Measurements from ENCODE around the gene ADAMTSL2.

ADAMTSL2 gene

DNA sequence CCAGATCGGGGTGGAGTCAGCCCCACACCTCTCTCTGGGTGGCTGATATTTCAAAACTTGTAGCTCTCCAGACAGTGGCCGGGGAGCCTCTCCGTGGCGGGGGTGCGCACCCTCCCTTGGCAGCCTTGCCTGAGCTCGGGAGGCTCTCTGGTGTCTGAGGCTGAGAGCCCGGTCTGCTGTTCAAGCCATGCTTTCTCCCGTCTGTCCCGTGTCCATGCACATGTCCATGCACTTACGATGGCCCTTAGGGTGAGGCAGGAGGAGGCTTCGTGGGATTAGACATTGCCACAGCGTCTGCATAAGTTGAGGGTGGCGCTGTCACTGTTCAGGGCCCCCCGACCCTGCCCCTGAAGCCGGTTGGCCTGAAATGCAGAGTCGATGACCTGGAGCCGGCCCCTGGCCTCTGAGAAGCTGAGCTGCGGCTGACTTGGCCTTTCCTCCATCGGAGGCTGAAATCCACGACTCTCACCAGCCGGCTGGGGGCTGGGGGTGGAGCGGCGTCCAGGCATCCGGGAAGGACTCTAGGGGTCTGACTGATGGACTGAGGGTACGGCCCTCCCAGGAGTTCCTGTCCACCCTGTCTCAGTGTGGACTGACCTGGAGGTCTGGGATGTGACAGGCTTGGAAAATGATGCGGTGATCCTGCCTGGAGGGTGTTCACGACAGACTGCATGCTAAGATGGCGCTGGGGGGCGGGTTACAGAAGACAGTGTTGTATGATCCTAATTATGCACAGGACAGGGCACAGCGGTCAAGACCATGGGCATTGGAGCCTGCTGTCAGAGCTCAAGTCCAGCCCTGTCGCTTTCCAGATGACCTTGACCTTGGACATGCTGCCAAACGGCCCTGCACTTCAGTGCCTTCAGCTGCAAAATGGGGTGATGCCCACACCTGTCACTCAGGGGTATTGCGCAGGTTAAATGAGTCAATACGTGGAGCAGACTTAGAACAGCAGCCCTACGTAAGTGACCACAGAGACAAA is 37.4 kb upstream of the ADAMTSL2 start:
- Histone ChIP-seq H3K79me2 (ENCODE audit: low read length) (no peaks in the 10 kb centered on the region), H3K4me2 (ENCODE audit: low read length) (no peak overlapping the region), H3K36me3 (replicated peaks; ENCODE audit: low read depth, low read length) (no peaks in the 10 kb centered on the region), H2AFZ (ENCODE audit: low read depth, low read length) (no peak overlapping the region), H3K27ac (ENCODE audit: low read length) (no peak overlapping the region), H3K9me3 (ENCODE audit: insufficient read depth, low read length) (peaks cover 2% of the 10 kb centered on the region), H3K4me3 (ENCODE audit: low read length) (no peak overlapping the region), H3K9ac (ENCODE audit: low read length) (no peak overlapping the region), H4K20me1 (ENCODE audit: insufficient read depth, low read length) (no peaks in the 10 kb centered on the region), H3K27me3 (ENCODE audit: low read depth, low read length) (peaks cover 11% of the 10 kb centered on the region; the same call in 1 of the 2 replicates), H3K4me1 (ENCODE audit: low read length) (no peaks in the 10 kb centered on the region)
- TF ChIP-seq EZH2phosphoT487 (IDR thresholded peaks at IDR 0.05; ENCODE audit: low read depth): no peak

DNA sequence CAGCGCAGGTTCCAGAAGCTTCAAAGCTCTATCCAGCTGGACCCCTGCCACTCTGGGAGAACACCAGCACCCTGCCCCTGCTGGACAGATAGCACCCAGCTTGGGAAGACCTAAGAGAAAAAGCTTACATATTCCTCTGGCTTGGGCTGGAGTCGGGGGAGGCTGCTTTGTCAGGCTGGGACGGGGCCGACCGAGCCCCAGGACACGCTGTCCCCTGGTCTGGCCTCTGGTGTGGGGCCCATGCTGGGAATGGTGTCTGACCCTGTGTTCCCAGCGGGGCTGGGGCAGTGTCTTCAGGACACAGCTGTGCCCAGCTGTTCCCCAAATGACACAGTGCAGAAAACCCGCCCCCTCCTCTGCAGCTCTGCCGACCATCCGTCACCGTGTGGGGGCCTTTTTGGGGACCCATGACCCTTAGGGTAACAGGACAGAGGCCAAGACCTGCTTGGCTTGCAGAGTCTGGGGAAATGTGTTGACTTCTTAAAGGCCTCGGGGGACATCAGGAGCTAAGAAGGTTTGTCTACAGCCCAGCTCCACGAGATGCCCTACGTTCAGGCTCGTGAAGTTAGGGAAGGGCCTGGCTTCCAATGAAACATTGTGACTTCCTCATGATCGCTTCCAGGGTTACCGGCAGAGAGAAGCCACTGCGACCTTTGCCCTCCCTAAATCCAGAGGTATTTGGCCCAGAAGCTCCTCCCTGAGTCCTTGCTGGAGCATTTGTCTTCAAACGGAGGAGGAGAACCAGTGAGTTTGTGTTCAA is 35.2 kb upstream of the ADAMTSL2 start:
- TF ChIP-seq, protein P1, sequence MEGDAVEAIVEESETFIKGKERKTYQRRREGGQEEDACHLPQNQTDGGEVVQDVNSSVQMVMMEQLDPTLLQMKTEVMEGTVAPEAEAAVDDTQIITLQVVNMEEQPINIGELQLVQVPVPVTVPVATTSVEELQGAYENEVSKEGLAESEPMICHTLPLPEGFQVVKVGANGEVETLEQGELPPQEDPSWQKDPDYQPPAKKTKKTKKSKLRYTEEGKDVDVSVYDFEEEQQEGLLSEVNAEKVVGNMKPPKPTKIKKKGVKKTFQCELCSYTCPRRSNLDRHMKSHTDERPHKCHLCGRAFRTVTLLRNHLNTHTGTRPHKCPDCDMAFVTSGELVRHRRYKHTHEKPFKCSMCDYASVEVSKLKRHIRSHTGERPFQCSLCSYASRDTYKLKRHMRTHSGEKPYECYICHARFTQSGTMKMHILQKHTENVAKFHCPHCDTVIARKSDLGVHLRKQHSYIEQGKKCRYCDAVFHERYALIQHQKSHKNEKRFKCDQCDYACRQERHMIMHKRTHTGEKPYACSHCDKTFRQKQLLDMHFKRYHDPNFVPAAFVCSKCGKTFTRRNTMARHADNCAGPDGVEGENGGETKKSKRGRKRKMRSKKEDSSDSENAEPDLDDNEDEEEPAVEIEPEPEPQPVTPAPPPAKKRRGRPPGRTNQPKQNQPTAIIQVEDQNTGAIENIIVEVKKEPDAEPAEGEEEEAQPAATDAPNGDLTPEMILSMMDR (IDR thresholded peaks at IDR 0.05; ENCODE audit: low read depth, low read length): no peak
- TF ChIP-seq EZH2phosphoT487 (IDR thresholded peaks at IDR 0.05; ENCODE audit: low read depth): no peak
- H3K4me3 ChIP-seq (ENCODE audit: low read length): no peak overlapping the region
- H3K27me3 ChIP-seq (ENCODE audit: low read depth, low read length): peaks cover 21% of the 10 kb centered on the region; the same call in 1 of the 2 replicates
- peaks cover 8% of the 10 kb centered on the region for H3K9me3 ChIP-seq (ENCODE audit: insufficient read depth, low read length)
- no peak overlapping the region for H3K27ac ChIP-seq (ENCODE audit: low read length)
- no peak overlapping the region for H2AFZ ChIP-seq (ENCODE audit: low read depth, low read length)
- no peaks in the 10 kb centered on the region for H3K36me3 ChIP-seq (replicated peaks; ENCODE audit: low read depth, low read length)
- H3K4me2 ChIP-seq (ENCODE audit: low read length): no peak overlapping the region
- no peaks in the 10 kb centered on the region for H4K20me1 ChIP-seq (ENCODE audit: insufficient read depth, low read length)
- H3K9ac ChIP-seq (ENCODE audit: low read length): no peak overlapping the region
- no peaks in the 10 kb centered on the region for H3K4me1 ChIP-seq (ENCODE audit: low read length)
- no peaks in the 10 kb centered on the region for H3K79me2 ChIP-seq (ENCODE audit: low read length)

DNA sequence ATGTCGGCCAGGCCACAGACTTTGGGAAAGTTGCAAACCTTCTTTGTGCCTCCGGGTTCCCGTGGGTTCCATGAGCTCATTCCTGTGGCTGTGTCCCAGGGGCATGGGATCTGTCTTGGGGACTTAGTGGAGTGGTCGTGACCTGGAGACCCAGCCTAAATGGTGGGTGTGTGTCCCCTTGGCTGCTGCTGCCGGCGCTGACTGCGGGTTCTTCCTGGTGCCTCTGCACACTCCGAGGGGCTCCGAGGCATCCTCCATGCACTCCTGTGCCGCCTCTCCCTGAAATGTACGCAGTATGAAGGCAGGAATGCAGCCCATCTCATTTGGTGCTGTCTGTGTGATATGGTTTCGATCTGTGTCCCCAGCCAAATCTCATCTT is 34.6 kb upstream of the ADAMTSL2 start:
- Histone ChIP-seq H3K27me3 (ENCODE audit: low read depth, low read length) (peaks cover 21% of the 10 kb centered on the region; the same call in 1 of the 2 replicates), H3K4me2 (ENCODE audit: low read length) (no peak overlapping the region), H3K4me3 (ENCODE audit: low read length) (no peak overlapping the region), H3K79me2 (ENCODE audit: low read length) (no peaks in the 10 kb centered on the region), H3K36me3 (replicated peaks; ENCODE audit: low read depth, low read length) (no peaks in the 10 kb centered on the region), H3K27ac (ENCODE audit: low read length) (no peak overlapping the region), H3K9ac (ENCODE audit: low read length) (no peak overlapping the region), H4K20me1 (ENCODE audit: insufficient read depth, low read length) (no peaks in the 10 kb centered on the region), H2AFZ (ENCODE audit: low read depth, low read length) (no peak overlapping the region), H3K9me3 (ENCODE audit: insufficient read depth, low read length) (peaks cover 8% of the 10 kb centered on the region), H3K4me1 (ENCODE audit: low read length) (no peaks in the 10 kb centered on the region)
- TF ChIP-seq, protein P1 (IDR thresholded peaks at IDR 0.05; ENCODE audit: low read depth, low read length): no peak
- TF ChIP-seq EZH2phosphoT487 (IDR thresholded peaks at IDR 0.05; ENCODE audit: low read depth): no peak

DNA sequence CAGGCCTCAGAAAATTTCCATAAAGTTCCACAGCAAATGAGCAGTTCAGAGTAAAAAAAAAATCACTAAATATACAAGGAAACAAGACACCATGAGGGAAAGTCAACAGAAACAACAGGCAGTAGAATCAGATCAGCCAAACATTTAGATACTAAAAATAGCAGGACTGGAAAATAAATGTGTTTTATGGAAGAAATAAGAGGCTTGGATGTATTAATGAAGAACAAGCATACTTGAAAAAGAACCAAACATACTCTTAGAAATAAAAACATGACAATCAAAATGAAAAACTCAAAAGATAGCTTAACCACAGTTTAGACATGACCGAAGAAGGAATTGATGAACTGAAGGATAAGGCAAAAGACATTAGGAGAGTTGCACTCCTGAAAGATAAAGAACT is 32.4 kb upstream of the ADAMTSL2 start:
- Histone ChIP-seq H4K20me1 (ENCODE audit: insufficient read depth, low read length) (no peaks in the 10 kb centered on the region), H3K9ac (ENCODE audit: low read length) (no peak overlapping the region), H3K36me3 (replicated peaks; ENCODE audit: low read depth, low read length) (no peaks in the 10 kb centered on the region), H3K27ac (ENCODE audit: low read length) (no peak overlapping the region), H3K4me2 (ENCODE audit: low read length) (no peak overlapping the region), H3K9me3 (ENCODE audit: insufficient read depth, low read length) (peaks cover 8% of the 10 kb centered on the region), H3K79me2 (ENCODE audit: low read length) (no peaks in the 10 kb centered on the region), H3K4me3 (ENCODE audit: low read length) (no peak overlapping the region), H2AFZ (ENCODE audit: low read depth, low read length) (no peak overlapping the region), H3K4me1 (ENCODE audit: low read length) (no peaks in the 10 kb centered on the region), H3K27me3 (ENCODE audit: low read depth, low read length) (peaks cover 21% of the 10 kb centered on the region; the same call in 1 of the 2 replicates)
- TF ChIP-seq EZH2phosphoT487 (IDR thresholded peaks at IDR 0.05; ENCODE audit: low read depth): no peak
- TF ChIP-seq, protein P1 (IDR thresholded peaks at IDR 0.05; ENCODE audit: low read depth, low read length): no peak
